Calu3 (cell line): ENCODE results near the gene IKBKE. TPM values are rescaled to one million over a fixed set of nuclear protein-coding genes. Genes with fewer than 3 reads are reported as not detected.

Experiments
- Bru-seq: library from RNA; stranded (reverse); fragments of 400-500 nt; gene quantifications from one replicate; lab custom pipeline; 2021; lab: Mats Ljungman, UMichigan
- BruChase-seq, 2 experiments: library from RNA; stranded (reverse); fragments of 400-500 nt; gene quantifications; one replicate each; lab custom pipeline; 2021; lab: Mats Ljungman, UMichigan
- BruUV-seq: library from RNA; stranded (reverse); fragments of 400-500 nt; replicated peaks from 2 replicates; lab custom pipeline; 2021; lab: Mats Ljungman, UMichigan
- CTCF ChIA-PET: fragments of 300-600 bp; sonication (Branson Sonifier 250); formaldehyde crosslinking; loops from one replicate; lab custom pipeline; 2022; ENCODE audit warnings: antibody characterized with exemption; lab: Charles Lee
- DNase-seq: peaks from one replicate; pipeline ENCODE4 v3.0.0; 2022
- H3K27ac Mint-ChIP-seq: one replicate; pipeline ENCODE4 v1.8.0; 2022; ENCODE audit warnings: mixed read lengths; ENCODE audit not compliant: unreplicated experiment
- H3K27me3 Mint-ChIP-seq: one replicate; pipeline ENCODE4 v1.8.0; 2022; ENCODE audit warnings: mixed read lengths; ENCODE audit not compliant: unreplicated experiment
- H3K36me3 Mint-ChIP-seq: one replicate; pipeline ENCODE4 v1.8.0; 2022; ENCODE audit warnings: mild to moderate bottlenecking, moderate library complexity, mixed read lengths; ENCODE audit not compliant: insufficient read depth, unreplicated experiment
- H3K4me1 Mint-ChIP-seq: one replicate; pipeline ENCODE4 v1.8.0; 2022; ENCODE audit warnings: mild to moderate bottlenecking, low read depth, mixed read lengths; ENCODE audit not compliant: unreplicated experiment
- H3K4me3 Mint-ChIP-seq: one replicate; pipeline ENCODE4 v1.8.0; 2022; ENCODE audit warnings: mild to moderate bottlenecking, low read depth, moderate library complexity, mixed read lengths; ENCODE audit not compliant: unreplicated experiment
- H3K9me3 Mint-ChIP-seq: one replicate; pipeline ENCODE4 v1.8.0; 2022; ENCODE audit warnings: low read depth, mixed read lengths; ENCODE audit not compliant: unreplicated experiment
- CTCF ChIP-seq: fragments of 200-600 bp; IDR thresholded peaks from one replicate; pipeline ENCODE4 v1.8.0; 2022; ENCODE audit warnings: antibody characterized with exemption; ENCODE audit not compliant: unreplicated experiment
- intact Hi-C: fragments of 100-400 bp; cut with micrococcal nuclease; formaldehyde crosslinking; loops from one replicate; pipeline ENCODE4 v1.10.0; 2022; ENCODE audit not compliant: unreplicated experiment
- long read RNA-seq: library from polyadenylated mRNA; stranded (forward); transcript quantifications from one replicate; pipeline ENCODE4 v2.0.0, GENCODE V29; 2022
- total RNA-seq: library from RNA; stranded (reverse); gene quantifications from 2 replicates; pipeline ENCODE4 v1.2.3, GENCODE V29; 2022

IKBKE gene
- total RNA-seq (35.5 and 47.5 TPM in 2 replicates), Bru-seq, nascent RNA (percentile 66 among the genes with signal in this experiment), BruChase-seq, experiment 1, labeled RNA remaining after a 6-hour chase (percentile 75 among the genes with signal in this experiment), BruChase-seq, experiment 2, labeled RNA remaining after a 2-hour chase (percentile 82 among the genes with signal in this experiment)
- long read RNA-seq, transcript IKBKE-203 (22 exons, 3,221 nt), result major isoform, 10 of 29 reads
- long read RNA-seq, partial matches to known transcripts, result 8 of 29 reads
- long read RNA-seq, other reads (novel, unspliced or antisense), result 7 of 29 reads

GRCh38 chr1:206469933-206470691 lies at the start of gene IKBKE:
Gene IKBKE, plus strand, starts transcription at chr1:206470476. Its CDS starts 2,752 bp downstream, at chr1:206473228.
- Mint-ChIP-seq H3K4me3 (peak within 1 kb of the TSS; percentile 74), H3K27ac (peak within 1 kb of the TSS; percentile 72), H3K9me3 (no peaks in the 10 kb centered on the region), H3K36me3 (peaks cover 49% of the 10 kb centered on the region), H3K27me3 (no peaks in the 10 kb centered on the region), H3K4me1 (peaks cover 57% of the 10 kb centered on the region)
- intact Hi-C loops, result no loop called here
- no TSS peak for BruUV-seq
- peak; percentile 39 for TF ChIP-seq CTCF
- peak; percentile 72 for DNase-seq
- CTCF ChIA-PET, result interaction anchor here (0.6 to 3.2 kb wide), 10 partner anchors 8 to 582 kb away, joined by 3 to 28 read pairs (median 4); no protein-coding TSS in a partner anchor

DNA sequence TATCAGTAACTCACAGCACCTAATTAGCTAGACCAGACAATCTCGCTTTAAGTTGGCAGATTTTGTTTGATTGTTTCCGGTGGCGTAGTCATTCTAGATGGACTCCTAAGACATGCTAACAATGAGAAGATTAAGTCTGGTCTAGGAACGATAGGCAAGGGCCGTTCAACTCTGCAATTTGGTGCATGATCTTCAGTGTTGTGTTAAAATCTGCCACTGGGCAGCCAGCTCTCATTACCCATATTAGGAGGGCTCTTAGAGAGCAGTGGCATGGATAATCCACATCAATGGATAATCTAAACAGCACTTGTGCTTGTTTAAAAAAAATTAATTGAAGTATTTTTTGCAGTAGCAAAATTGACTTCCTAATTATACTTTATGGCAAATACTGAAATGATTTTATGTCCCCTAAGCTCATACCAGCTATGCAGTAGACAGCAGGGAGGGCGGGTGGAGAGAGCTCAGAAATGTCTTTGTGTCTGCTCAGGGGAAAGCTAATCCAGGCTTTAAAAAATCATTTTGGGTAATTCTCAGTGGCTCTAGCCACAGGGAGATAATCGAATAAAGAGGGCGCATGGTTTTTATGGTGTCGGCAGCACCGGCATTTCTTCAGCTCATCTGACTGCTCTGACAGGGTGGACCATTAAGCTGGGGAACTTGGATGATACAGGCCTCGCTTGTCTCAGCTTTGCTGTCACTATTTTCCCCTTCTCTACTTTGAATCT lies 48.5 kb upstream of the IKBKE start:
- CTCF ChIA-PET, result no interaction called here
- H3K9me3 Mint-ChIP-seq, result no peaks in the 10 kb centered on the region
- no peak for TF ChIP-seq CTCF
- H3K27me3 Mint-ChIP-seq, result no peaks in the 10 kb centered on the region
- H3K4me1 Mint-ChIP-seq, result peaks cover 13% of the 10 kb centered on the region
- intact Hi-C loops, result no loop called here
- DNase-seq, result no peak
- peaks cover 10% of the 10 kb centered on the region for H3K36me3 Mint-ChIP-seq
- no TSS peak for BruUV-seq
- no peak overlapping the region for H3K4me3 Mint-ChIP-seq
- H3K27ac Mint-ChIP-seq, result no peak overlapping the region

GRCh38 chr1:206422525-206422924 lies 47.8 kb upstream of the IKBKE start:
- peaks cover 13% of the 10 kb centered on the region for H3K4me1 Mint-ChIP-seq
- no peaks in the 10 kb centered on the region for H3K27me3 Mint-ChIP-seq
- TF ChIP-seq CTCF, result no peak
- BruUV-seq, result no TSS peak
- DNase-seq, result no peak
- H3K27ac Mint-ChIP-seq, result no peak overlapping the region
- H3K4me3 Mint-ChIP-seq, result no peak overlapping the region
- peaks cover 3% of the 10 kb centered on the region for H3K36me3 Mint-ChIP-seq
- H3K9me3 Mint-ChIP-seq, result no peaks in the 10 kb centered on the region
- CTCF ChIA-PET, result no interaction called here
- intact Hi-C loops, result no loop called here

DNA sequence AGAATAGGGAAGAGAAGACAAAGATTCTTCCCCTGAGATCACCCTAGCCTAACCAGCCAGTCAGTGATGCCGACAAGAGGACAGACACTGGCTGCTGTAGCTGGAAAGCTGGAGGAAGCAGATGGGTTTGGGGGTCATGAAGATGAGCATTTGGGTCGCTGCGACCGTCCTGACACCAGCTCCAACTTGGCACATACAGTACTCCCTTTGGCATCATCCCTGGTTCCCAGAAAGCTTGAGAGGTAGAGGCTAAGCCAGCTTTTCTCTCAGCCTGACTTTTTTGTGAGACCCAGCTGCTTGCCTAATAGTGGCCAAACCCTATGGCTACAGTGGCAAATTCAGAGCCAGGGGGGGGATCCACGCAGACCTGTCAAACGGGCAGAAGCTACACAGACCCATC lies 43.0 kb upstream of the IKBKE start:
- H3K4me1 Mint-ChIP-seq, result no peaks in the 10 kb centered on the region
- H3K4me3 Mint-ChIP-seq, result no peak overlapping the region
- CTCF ChIA-PET, result no interaction called here
- no peak overlapping the region for H3K27ac Mint-ChIP-seq
- H3K36me3 Mint-ChIP-seq, result no peaks in the 10 kb centered on the region
- H3K27me3 Mint-ChIP-seq, result no peaks in the 10 kb centered on the region
- intact Hi-C loops, result no loop called here
- TF ChIP-seq CTCF, result no peak
- no TSS peak for BruUV-seq
- no peaks in the 10 kb centered on the region for H3K9me3 Mint-ChIP-seq
- no peak for DNase-seq
